Measurements from ENCODE around the gene COQ5. TPM values are rescaled to one million over a fixed set of nuclear protein-coding genes. Genes with fewer than 3 reads are reported as not detected.

COQ5 gene
- polyA plus RNA-seq, 1 experiment = 27.7 TPM

- ChIA-PET CTCF (interaction anchor here (0.5 to 6.0 kb wide), 13 partner anchors 12 to 107 kb away, joined by 3 to 57 read pairs (median 5); partner anchors contain the start of gene DYNLL1), POLR2A (no interaction called here)
- peak; percentile 92 for TF ChIP-seq CTCF (IDR thresholded peaks at IDR 0.05; ENCODE audit: insufficient read depth, low read depth, low read length)
Observed at GRCh38 chr12:120469450-120470149, 59.4 kb downstream of the COQ5 start, which contains the start of gene SRSF9. Gene SRSF9 (minus strand): TSS chr12:120469748. CDS start chr12:120469609, 139 bp downstream.

GRCh38 chr12:120468821-120469449, 60.0 kb downstream of the COQ5 start:
- ChIA-PET CTCF (interaction anchor here (0.9 to 6.0 kb wide), 9 partner anchors 12 to 83 kb away, joined by 3 to 57 read pairs (median 5); partner anchors contain the start of gene DYNLL1), POLR2A (interaction anchor here (0.5 to 1.1 kb wide), 2 partner anchors 61 to 77 kb away, joined by 4 to 7 read pairs; no protein-coding TSS in a partner anchor)
- no peaks in the 10 kb centered on the region for H3K27me3 ChIP-seq (ENCODE audit: control insufficient read depth, insufficient read depth, low read length)
- H3K36me3 ChIP-seq (ENCODE audit: control insufficient read depth, insufficient read depth, low read length) = peaks cover 9% of the 10 kb centered on the region
- no peak for DNase-seq (ENCODE audit: low read depth)
- TF ChIP-seq CTCF (IDR thresholded peaks at IDR 0.05; ENCODE audit: insufficient read depth, low read depth, low read length) = peak; percentile 16; the same call in 1 of the 2 replicates
- H3K4me3 ChIP-seq (ENCODE audit: low read depth, low read length) = peak overlapping the region; percentile 80

More at GRCh38 chr12:120469450-120470149, 59.4 kb downstream of the COQ5 start, which contains the start of gene SRSF9:
- no peaks in the 10 kb centered on the region for H3K27me3 ChIP-seq (ENCODE audit: control insufficient read depth, insufficient read depth, low read length)
- peak; percentile 74 for DNase-seq (ENCODE audit: low read depth)
- H3K4me3 ChIP-seq (ENCODE audit: low read depth, low read length) = peak within 1 kb of the TSS; percentile 80
- H3K36me3 ChIP-seq (ENCODE audit: control insufficient read depth, insufficient read depth, low read length) = peaks cover 7% of the 10 kb centered on the region

DNA sequence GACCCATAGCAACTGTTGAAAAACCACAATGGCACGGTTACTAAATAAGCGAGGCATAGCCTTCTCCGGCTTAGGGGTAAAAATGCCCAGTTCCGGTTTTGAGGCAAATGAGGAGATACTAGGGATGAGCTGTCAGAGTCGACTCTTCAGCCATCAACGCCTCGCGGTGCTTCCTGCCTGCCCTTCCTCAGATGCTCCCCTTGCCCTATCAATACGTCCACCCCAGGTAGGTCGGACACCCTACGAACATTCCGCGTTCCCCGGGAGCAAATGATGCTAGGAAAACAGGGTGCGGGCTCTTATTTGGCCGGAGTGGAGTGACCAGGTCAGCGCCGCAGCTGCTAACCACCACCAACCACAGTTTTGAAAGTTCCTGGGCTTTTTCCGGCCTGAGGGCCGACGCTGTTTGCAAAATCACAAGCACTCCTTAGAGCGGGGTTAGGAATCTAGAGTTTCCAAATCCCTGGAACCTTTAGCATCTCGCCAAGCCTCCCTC, 60.6 kb downstream of the COQ5 start:
- DNase-seq (ENCODE audit: low read depth) = no peak
- no peak for TF ChIP-seq CTCF (IDR thresholded peaks at IDR 0.05; ENCODE audit: insufficient read depth, low read depth, low read length)
- ChIA-PET CTCF (interaction anchor here (0.8 to 6.0 kb wide), 7 partner anchors 11 to 182 kb away, joined by 3 to 57 read pairs (median 8); partner anchors contain the start of gene DYNLL1), POLR2A (interaction anchor here (0.5 to 1.1 kb wide), 3 partner anchors 32 to 77 kb away, joined by 4 to 7 read pairs (median 7); no protein-coding TSS in a partner anchor)
- peaks cover 12% of the 10 kb centered on the region for H3K36me3 ChIP-seq (ENCODE audit: control insufficient read depth, insufficient read depth, low read length)
- H3K4me3 ChIP-seq (ENCODE audit: low read depth, low read length) = peak overlapping the region; percentile 80
- H3K27me3 ChIP-seq (ENCODE audit: control insufficient read depth, insufficient read depth, low read length) = no peaks in the 10 kb centered on the region

- Histone ChIP-seq H3K36me3 (ENCODE audit: control insufficient read depth, insufficient read depth, low read length) (peaks cover 19% of the 10 kb centered on the region), H3K4me3 (ENCODE audit: low read depth, low read length) (no peak overlapping the region), H3K27me3 (ENCODE audit: control insufficient read depth, insufficient read depth, low read length) (no peaks in the 10 kb centered on the region)
- DNase-seq (ENCODE audit: low read depth) = no peak
- POLR2A ChIA-PET = interaction anchor here (0.6 to 1.0 kb wide), 2 partner anchors 26 to 69 kb away, joined by 3 read pairs; no protein-coding TSS in a partner anchor
- TF ChIP-seq CTCF (IDR thresholded peaks at IDR 0.05; ENCODE audit: insufficient read depth, low read depth, low read length) = no peak
- CTCF ChIA-PET = interaction anchor here (1.3 to 6.0 kb wide), 3 partner anchors 8 to 23 kb away, joined by 3 to 57 read pairs (median 13); no protein-coding TSS in a partner anchor
Observed at GRCh38 chr12:120467439-120467838, 61.5 kb downstream of the COQ5 start.

Measured in BJ (cell line).